ENCODE results near the gene ADH4. TPM values are rescaled to one million over a fixed set of nuclear protein-coding genes. Genes with fewer than 3 reads are reported as not detected.
"Not testable (repeated sequence)": the region's sequence is repeated elsewhere in the genome, so short reads cannot be mapped to it uniquely, and the experiment has no call there.

ADH4 gene
- total and polyA plus RNA-seq, 10 donors = 0.11 to 0.61 (median 0.34) TPM; not detected in 3

GRCh38 chr4:99088481-99089365, 55.4 kb downstream of the ADH4 start, which contains the start of gene ADH5:
Gene ADH5 (minus strand): TSS chr4:99088788. CDS start chr4:99088700, 88 bp downstream.
- no peaks in the 10 kb centered on the region for H3K9me3 ChIP-seq
- no peaks in the 10 kb centered on the region for H3K27me3 ChIP-seq (replicated peaks in 1 of 7)
- WGBS, 5 donors = 1 to 2% (median 1%) methylated on average over 28 to 53 of the region's 53 CpGs
- TF ChIP-seq POLR2AphosphoS5 (IDR thresholded peaks at IDR 0.05) = peak; percentile 92 to 95 (median 94)
- TF ChIP-seq, protein P1, sequence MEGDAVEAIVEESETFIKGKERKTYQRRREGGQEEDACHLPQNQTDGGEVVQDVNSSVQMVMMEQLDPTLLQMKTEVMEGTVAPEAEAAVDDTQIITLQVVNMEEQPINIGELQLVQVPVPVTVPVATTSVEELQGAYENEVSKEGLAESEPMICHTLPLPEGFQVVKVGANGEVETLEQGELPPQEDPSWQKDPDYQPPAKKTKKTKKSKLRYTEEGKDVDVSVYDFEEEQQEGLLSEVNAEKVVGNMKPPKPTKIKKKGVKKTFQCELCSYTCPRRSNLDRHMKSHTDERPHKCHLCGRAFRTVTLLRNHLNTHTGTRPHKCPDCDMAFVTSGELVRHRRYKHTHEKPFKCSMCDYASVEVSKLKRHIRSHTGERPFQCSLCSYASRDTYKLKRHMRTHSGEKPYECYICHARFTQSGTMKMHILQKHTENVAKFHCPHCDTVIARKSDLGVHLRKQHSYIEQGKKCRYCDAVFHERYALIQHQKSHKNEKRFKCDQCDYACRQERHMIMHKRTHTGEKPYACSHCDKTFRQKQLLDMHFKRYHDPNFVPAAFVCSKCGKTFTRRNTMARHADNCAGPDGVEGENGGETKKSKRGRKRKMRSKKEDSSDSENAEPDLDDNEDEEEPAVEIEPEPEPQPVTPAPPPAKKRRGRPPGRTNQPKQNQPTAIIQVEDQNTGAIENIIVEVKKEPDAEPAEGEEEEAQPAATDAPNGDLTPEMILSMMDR (IDR thresholded peaks at IDR 0.05 in 8 of 11, conservative IDR thresholded peaks at IDR 0.05 in 3 of 11) = no peak
- TF ChIP-seq POLR2A (IDR thresholded peaks at IDR 0.05) = peak in 2 of 3 donors; percentile 21 to 73
- H3K4me1 ChIP-seq = peaks cover 9 to 77% (median 34%) of the 10 kb centered on the region in 6 donors
- intact Hi-C loops (cut with DNase I; ENCODE audit: low total_unique reads) = no loop called here
- H3K4me3 ChIP-seq = peak within 1 kb of the TSS; percentile 26 to 88 (median 68)
- H3K36me3 ChIP-seq = peaks cover 2 to 21% (median 13%) of the 10 kb centered on the region in 6 donors
- H3K27ac ChIP-seq = peak within 1 kb of the TSS; percentile 72 to 95 (median 92)
- peak; percentile 96 for DNase-seq

GRCh38 chr4:99088023-99088449, 56.1 kb downstream of the ADH4 start:
- Histone ChIP-seq H3K4me1 (peaks cover 9 to 77% (median 35%) of the 10 kb centered on the region in 6 donors), H3K27me3 (replicated peaks in 1 of 7) (no peaks in the 10 kb centered on the region), H3K36me3 (peaks cover 2 to 28% (median 19%) of the 10 kb centered on the region in 6 donors), H3K27ac (peak overlapping the region; percentile 72 to 95 (median 92)), H3K9me3 (no peaks in the 10 kb centered on the region), H3K4me3 (peak overlapping the region; percentile 26 to 88 (median 68))
- intact Hi-C loops (cut with DNase I; ENCODE audit: low total_unique reads) = no loop called here
- TF ChIP-seq, protein P1 (IDR thresholded peaks at IDR 0.05 in 8 of 11, conservative IDR thresholded peaks at IDR 0.05 in 3 of 11) = no peak
- TF ChIP-seq POLR2A (IDR thresholded peaks at IDR 0.05) = no peak
- TF ChIP-seq POLR2AphosphoS5 (IDR thresholded peaks at IDR 0.05) = no peak
- 2 to 7% (median 6%) methylated on average over 15 of the region's 15 CpGs for WGBS, 5 donors
- no peak for DNase-seq

DNA sequence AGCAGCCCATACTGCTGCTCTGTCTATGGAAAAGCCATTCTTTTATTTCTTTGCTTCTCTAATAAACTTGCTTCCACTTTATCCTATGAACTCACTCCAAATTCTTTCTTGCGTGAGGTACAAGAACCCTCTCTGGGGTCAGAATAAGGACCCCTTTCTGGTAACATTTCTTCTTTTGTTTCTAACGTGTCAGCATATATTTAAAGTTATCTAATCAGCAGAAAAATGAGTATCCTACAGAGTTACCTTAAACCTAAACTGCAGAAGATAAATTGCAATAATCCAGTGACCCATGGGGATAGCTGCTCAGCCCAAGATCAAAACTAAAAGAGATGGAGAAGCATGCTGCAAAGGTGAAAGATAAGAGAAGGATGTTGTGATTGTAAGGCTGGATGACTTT, 59.5 kb downstream of the ADH4 start:
- Histone ChIP-seq H3K27me3 (replicated peaks in 1 of 7) (no peaks in the 10 kb centered on the region), H3K4me1 (peaks cover 8 to 46% (median 24%) of the 10 kb centered on the region in 6 donors), H3K36me3 (peaks cover 2 to 63% (median 52%) of the 10 kb centered on the region in 6 donors), H3K9me3 (no peaks in the 10 kb centered on the region), H3K27ac (no peak overlapping the region), H3K4me3 (no peak overlapping the region)
- WGBS, 5 donors = 92 to 97% (median 96%) methylated on average over 2 of the region's 2 CpGs
- no peak for DNase-seq
- intact Hi-C loops (cut with DNase I; ENCODE audit: low total_unique reads) = no loop called here
- TF ChIP-seq, protein P1 (IDR thresholded peaks at IDR 0.05 in 8 of 11, conservative IDR thresholded peaks at IDR 0.05 in 3 of 11) = no peak
- TF ChIP-seq POLR2AphosphoS5 (IDR thresholded peaks at IDR 0.05) (no peak), POLR2A (IDR thresholded peaks at IDR 0.05) (no peak)

- no peak overlapping the region for H3K4me3 ChIP-seq
- no peak overlapping the region for H3K27ac ChIP-seq
- H3K27me3 ChIP-seq (replicated peaks in 1 of 7) = no peaks in the 10 kb centered on the region
- 92 to 97% (median 95%) methylated on average over 5 of the region's 5 CpGs for WGBS, 5 donors
- H3K36me3 ChIP-seq = peaks cover 2 to 87% (median 74%) of the 10 kb centered on the region in 6 donors
- no peak for DNase-seq
- H3K4me1 ChIP-seq = peaks cover 0 to 31% (median 11%) of the 10 kb centered on the region in 6 donors
- intact Hi-C loops (cut with DNase I; ENCODE audit: low total_unique reads) = no loop called here
- no peak for TF ChIP-seq POLR2AphosphoS5 (IDR thresholded peaks at IDR 0.05)
- no peak for TF ChIP-seq POLR2A (IDR thresholded peaks at IDR 0.05)
- TF ChIP-seq, protein P1 (IDR thresholded peaks at IDR 0.05 in 8 of 11, conservative IDR thresholded peaks at IDR 0.05 in 3 of 11) = no peak
- H3K9me3 ChIP-seq = no peaks in the 10 kb centered on the region
Measured at GRCh38 chr4:99082192-99082591, 61.9 kb downstream of the ADH4 start.

- DNase-seq; intact Hi-C loops (cut with DNase I; ENCODE audit: low total_unique reads); H3K9me3 ChIP-seq; H3K27ac ChIP-seq; H3K27me3 ChIP-seq (replicated peaks in 1 of 7); H3K4me3 ChIP-seq: not testable (repeated sequence)
- WGBS, 5 donors = 68 to 86% (median 70%) methylated on average over 6 of the region's 6 CpGs
- H3K4me1 ChIP-seq = peaks cover 0 to 17% (median 2%) of the 10 kb centered on the region in 6 donors
- H3K36me3 ChIP-seq = peaks cover 2 to 100% (median 87%) of the 10 kb centered on the region in 6 donors
Measured at GRCh38 chr4:99080869-99081268, 63.2 kb downstream of the ADH4 start.

All from spleen (tissue), 11 donors.